HG03280 (cell line): Measurements from ENCODE around the gene ETNK1.

Experiments used
- ATAC-seq: cut with Tn5 transposase; IDR thresholded peaks from one replicate; pipeline ENCODE4 v1.9.1; 2021; ENCODE audit warnings: mild to moderate bottlenecking, moderate library complexity; ENCODE audit not compliant: unreplicated experiment

ETNK1 gene

GRCh38 chr12:22731236-22731635 is 106.3 kb downstream of the ETNK1 start:
- ATAC-seq: no peak

- no peak for ATAC-seq
Observed at GRCh38 chr12:22733756-22734155, 108.8 kb downstream of the ETNK1 start.

GRCh38 chr12:22738945-22739344 is 114.0 kb downstream of the ETNK1 start:
- no peak for ATAC-seq
